ENCODE measurements around the gene ANKRD42. TPM values are rescaled to one million over a fixed set of nuclear protein-coding genes. Genes with fewer than 3 reads are reported as not detected.
"Not testable (repeated sequence)": the region's sequence is repeated elsewhere in the genome, so short reads cannot be mapped to it uniquely, and the experiment has no call there.

The ANKRD42 gene
- total RNA-seq, 1 donor from 2014 or later, result 9.2 TPM

DNA sequence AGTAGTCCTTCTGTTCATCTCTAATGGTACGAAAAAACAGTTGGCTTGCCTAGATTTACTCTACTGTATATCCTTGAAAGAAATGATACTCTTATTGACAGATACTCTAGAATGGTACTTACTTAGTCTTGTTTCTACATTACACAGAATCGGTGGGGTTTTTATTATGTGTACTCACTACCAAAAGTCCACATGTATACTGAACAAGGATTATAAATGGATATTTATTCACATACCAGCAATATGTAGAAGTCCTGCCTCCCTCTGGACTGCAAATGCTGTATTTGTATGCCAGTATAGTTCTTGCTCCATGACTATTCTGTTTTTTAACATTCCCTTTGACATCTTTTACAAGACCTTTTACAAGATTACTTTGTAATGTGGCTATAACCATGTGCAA is 22.6 kb upstream of the ANKRD42 start:
- DNase-seq (ENCODE audit: low spot score), result no peak

DNA sequence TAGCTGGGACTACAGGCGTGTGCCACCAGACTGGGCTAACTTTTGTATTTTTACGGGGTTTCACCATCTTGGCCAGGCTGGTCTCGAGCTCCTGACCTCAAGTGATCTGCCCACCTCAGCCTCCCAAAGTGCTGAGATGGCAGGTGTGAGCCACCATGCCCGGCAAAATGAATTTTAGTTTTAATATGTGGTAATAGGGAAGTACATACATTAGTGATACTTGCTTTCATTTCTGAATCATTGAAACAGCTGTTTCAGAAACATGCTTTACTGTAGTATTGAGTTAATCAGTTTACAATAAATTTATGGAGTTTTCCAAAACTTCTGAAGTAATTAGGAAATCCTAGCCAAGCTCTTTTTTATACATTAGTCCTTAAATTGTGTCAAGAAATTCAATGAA is 21.0 kb upstream of the ANKRD42 start:
- no peak for DNase-seq (ENCODE audit: low spot score)

DNA sequence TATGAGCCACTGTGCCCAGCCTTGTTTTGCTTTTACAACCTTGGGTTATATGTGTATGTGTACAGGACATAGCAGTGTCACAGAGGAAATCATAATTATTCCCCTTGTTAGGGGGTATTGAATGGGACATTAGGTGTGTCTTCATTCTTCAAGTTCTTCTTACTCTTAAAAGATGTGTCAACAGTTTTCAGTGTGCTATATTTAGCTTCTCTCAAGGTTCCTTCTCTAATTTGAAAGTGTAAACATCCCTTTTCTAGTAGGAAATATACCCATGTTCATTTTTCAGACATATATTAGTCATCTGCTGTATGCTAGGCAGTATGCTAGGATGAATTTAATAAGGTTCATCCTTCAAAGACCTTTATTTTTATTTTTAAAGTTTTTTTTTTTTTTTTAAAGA is 19.5 kb upstream of the ANKRD42 start:
- no peak for DNase-seq (ENCODE audit: low spot score)

DNA sequence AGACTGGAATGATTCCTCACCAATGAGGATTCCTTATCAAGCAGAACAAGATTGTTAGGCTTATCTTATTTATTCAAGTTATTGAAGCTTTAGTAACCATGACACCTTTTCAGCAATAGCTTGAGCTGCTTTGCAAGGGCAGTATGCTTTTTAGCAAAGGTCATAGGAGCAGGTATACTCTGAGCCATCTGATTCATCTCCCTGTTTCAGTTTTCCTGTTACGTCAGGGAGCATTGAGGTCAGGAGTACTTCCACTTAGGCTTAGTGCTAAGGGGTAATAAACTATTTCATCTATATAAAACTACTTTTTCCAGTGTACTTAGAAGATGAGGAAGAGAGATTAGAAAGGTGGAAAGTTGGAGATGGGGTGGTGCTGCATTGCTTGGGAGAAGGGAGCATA is 17.7 kb upstream of the ANKRD42 start:
- DNase-seq (ENCODE audit: low spot score), result no peak

DNA sequence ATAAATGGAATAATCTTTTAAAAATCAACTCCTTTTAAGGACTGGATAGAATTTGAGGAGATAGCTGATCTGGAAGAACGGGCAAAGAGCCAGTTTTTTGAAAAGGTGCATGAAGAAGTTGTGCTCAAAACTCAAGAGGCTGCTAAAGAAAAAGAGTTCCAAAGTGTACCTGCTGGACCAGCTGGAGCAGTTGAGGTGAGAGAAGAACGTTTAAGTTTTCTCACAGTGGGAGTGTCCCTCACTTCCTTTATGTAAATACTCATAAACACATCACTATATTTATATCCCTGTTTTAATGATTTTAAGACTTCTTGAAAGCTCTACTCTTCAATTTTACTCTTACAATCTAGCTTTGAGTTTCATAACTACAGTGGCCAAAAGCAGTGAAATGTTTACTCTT is 11.7 kb upstream of the ANKRD42 start:
- no peak for DNase-seq (ENCODE audit: low spot score)

DNA sequence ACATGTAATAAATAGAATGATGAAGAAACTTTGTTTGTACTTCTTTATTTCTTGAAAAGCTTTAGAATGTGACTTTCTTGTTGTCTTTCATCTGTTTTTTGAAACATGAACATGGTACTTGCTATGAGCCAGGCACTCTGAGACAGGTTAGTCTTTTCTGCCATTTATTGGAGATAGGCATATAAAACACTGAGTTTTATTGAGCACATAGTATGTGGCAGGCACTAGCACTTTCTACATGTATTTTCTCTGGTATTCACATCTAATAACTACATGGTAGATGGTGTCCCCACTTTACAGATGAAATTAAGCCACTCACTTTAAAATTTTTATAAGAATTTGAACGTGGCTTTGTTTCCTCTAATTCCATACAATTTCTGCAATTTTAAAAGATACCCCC is 7.7 kb upstream of the ANKRD42 start:
- no peak for DNase-seq (ENCODE audit: low spot score)

DNA sequence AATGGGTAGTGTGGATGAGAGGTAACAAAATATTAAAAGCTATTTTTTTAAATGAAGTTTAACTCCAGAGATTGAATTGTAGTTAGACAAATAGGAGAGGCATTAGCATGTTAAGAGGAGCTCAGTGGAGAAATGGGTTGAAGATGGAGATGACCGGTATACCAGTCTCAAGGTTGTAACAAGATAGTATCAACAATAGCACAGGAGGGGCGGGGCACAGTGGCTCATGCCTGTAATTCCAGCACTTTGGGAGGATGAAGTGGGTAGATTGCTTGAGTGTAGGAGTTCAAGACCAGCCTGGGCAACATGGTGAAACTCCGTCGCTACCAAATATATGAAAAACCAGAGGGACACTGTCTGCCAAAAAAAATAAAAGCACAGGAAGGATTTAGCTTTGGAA is 6.0 kb upstream of the ANKRD42 start:
- DNase-seq (ENCODE audit: low spot score), result no peak

DNA sequence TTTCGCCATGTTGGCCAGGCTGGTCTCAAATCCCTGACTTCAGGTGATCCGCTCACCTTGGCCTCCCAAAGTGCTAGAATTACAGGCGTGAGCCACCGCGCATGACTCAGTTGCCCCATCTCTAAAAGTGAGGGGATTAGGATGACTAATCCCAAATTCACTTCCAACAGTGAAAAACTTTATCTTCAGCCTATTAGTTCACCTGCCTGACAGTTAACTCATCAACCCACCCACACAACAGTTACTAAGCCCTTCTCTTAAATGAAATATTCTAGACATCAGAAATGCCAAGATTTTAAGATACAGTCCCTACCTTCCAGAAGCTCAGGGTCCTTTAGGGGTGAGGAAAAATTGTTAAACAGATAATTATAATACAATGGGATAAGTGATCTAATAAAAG is 2.0 kb upstream of the ANKRD42 start:
- DNase-seq (ENCODE audit: low spot score), result no peak

DNA sequence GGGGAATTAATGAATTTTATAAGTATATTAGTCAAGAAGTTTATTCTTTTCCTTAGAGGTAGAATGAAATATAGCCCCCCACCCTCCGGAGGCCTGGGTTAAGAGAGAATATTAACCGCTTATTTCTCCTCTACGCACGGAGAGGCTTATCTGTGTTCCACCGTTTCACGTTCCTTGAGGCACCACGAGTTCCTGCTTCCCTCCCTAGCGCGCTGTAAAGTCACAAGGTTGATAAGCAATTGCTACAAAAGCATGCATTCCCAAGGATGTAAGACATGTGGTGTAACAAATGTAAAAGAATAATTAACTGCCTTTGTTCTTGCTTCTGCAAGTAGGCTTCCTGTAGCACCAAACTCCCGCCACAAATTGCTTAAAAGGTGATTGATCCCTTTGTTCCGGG is 1.5 kb upstream of the ANKRD42 start:
- no peak for DNase-seq (ENCODE audit: low spot score)

DNA sequence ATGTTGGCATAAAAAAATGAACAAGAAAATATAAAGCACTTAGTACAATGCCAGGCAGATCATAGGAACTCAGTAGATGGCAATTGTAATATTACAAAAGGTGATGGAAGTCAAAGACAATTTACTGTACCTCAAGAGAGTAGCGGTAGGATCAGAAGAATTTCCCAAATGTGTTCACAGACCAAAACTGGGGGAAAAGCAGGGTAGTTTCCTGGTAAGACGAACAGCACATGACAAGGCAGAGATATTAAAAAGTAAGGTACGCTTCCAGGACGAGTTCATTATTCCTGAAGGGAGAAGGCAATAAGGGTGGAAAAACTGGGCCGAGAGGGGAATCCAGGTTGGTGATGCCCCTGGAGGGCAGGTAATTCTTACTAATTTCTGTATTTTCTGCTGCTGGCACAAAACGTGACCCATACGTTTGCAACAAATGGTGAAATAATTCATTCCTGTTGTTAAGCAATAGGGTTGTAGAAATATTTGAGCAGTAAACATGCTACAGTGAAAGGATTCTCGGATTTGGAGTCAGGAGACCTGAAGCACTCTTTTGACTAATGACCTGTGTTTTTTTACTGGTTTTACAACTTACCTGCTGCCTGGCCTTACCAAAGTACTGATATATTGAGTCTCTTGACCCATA is 786 bp upstream of the ANKRD42 start:
- DNase-seq (ENCODE audit: low spot score), result no peak

DNA sequence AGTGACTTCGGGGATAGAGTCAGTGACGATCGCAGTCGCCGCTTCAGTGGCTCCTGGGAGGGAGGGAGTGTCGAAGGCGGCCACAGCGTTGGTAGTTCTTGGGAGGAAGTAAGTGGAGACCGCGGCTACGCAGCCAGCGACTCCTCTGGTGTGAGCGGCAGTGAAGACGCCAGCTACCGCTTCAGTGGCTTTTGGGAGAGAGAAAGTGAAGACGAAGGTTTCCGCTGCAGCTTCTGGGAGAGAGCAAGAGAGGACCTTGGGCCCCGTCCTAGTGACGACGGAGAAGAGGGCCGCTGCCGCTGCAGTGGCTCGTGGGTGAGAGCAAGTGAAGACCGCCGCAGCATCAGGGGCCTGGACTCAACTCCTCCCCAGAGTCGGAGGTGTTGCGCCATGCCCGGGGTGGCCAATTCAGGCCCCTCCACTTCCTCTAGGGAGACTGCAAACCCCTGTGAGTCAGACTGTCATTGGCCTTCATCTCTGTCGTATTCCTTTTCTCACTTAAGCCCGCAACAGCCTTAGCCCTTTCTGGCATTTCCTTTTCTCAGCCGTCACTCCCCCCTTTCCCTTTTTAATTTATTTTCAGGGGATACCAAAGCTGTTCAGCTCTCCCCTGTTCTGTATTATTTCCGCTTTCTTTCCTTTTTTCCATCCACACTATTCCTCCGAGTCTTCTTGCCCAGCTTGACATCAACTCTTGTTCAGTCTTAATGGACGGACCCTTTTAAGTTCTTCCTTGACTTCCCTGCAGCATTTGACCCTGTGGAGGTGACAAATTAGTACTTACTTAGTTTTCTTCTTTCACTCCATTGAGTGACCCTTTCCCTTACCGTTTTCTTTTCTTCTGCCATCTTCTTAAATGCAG is 1.0 kb downstream of the ANKRD42 start:
- DNase-seq (ENCODE audit: low spot score), result peak; percentile 92

DNA sequence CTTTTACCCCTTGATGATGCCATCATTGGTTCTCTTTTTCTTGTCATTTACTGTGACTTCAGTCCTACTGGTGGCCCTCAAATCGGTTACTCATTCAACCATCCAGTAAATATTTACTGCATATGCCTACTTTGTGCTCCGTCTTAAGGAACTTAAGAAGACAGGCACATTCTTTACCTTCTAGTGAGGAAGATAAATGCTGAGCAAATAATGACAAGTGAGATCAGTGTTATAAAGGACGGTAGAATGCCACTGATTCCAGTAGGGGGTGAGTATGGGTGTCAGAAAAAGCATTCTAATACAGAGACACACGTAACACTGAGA is 1.6 kb downstream of the ANKRD42 start:
- no peak for DNase-seq (ENCODE audit: low spot score)

DNA sequence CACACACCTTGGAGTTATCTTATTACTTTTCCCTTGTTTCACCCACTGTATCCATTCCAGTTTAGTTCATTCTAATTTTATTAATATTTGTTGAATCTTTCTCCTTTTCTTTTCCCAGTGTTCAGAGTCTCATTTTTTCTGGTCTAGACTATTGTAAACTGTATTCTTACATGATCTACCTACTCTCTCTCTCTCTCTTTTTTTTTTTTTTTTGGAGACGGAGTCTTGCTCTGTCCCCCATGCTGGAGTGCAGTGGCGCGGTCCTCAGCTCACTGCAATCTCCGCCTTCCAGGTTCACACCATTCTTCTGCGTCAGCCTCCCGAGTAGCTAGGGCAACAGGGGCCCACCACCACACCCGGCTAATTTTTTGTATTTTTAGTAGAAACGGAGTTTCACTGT is 2.1 kb downstream of the ANKRD42 start:
- no peak for DNase-seq (ENCODE audit: low spot score)

DNA sequence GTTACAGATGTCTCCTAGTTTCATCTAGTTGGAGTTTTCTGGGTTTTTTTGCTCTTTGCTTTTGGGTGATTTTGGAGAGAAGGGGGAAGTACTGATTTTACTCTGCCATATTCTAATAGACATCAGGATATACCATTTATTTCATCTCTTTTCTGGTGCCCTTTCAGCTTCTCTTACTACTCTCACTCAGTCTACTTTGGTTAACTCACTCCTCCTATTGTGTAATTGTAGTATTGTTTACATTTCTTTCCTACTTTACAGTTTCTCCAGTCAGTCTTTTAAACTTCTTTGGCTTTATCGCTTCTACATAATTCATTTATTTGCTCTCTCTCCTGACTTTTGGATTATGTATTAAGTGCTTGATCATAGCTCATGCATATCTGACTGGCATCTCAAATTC is 6.5 kb downstream of the ANKRD42 start:
- DNase-seq (ENCODE audit: low spot score), result no peak

DNA sequence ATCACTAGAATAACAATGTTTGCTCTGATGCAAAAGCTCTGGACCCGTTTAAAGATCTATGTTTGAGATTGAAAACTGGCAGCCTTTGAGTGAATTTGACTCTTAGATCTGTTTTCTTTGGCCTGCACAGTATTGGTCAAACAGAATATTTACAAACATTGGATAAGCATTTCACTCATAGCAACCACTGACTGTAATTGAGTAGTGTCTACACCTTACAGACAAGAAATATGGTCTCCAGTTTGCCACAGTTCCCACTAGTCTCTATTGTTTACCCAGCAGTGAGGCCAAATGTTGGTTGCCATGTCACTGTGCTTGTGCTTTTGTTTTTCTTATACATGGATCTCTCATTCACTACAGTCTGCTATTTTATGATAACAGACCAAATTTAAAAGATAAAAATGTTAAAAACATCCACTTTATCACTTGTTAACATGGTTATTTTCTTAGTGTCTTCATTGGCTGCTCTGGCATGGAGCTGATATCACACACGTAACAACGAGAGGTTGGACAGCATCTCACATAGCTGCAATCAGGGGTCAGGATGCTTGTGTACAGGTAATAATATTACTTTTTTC is 12.2 kb downstream of the ANKRD42 start:
- DNase-seq (ENCODE audit: low spot score), result no peak

DNA sequence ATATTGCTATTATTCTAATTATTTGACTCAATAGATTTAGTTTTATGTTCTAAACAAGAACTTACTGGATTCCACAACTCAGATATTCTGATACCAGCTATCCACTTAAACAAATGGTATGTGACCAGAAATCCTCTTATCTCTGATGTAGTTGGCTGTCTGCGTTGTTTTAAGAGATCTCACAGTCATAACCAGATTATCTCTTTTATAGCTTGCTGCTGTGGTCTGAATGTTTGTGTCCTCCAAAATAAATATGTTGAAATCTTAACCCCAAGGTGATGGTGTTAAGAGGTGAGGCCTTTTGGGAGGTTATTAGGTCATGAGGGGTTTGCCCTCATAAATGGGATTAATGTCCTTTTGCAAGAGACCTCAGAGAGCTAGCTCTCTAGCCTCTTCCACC is 12.7 kb downstream of the ANKRD42 start:
- DNase-seq (ENCODE audit: low spot score), result no peak

DNA sequence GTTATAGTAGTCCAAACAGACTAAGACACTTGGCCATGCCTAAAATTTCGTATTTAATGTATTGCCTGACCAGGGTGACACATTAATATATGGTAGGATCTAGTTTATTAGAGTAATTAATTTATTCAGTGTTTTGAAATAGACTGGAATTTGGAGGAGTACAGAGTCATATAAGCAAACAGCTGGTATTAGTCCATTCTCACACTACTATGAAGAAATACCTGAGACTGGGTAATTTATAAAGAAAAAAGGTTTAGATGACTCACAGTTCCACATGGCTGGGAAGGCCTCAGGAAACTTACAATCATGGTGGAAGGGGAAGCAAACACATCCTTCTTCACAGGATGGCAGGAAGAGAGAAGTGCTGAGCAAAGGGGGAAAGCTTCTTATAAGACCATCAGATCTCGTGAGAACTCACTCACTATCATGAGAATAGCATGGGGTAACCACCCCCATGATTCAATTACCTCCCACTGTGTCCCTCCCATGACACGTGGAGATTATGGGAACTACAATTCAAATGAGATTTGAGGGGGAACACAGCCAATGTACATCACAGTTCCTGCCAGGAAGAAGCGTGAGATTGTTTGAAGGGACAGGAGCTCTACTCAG is 13.4 kb downstream of the ANKRD42 start:
- DNase-seq (ENCODE audit: low spot score), result not testable (repeated sequence)

DNA sequence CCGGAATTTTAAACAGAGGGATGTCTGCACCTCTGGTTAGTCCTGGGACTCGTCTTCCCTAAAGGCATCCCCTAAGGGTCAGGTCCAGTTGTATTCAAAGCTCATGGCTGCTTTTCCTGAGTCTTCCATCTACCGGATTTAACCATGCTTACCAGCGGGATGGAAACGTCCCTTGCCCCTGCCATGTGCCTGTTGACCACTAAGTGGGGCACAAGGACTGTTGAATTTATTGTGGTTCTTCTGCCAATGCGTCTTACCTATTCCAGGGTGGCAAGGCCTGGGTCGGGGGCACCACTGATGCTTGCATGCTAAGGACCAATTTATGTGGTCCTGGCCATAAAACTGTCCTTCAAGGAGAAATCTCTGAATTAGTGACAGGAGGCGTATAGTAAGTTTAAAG is 25.6 kb downstream of the ANKRD42 start:
- DNase-seq (ENCODE audit: low spot score), result no peak

DNA sequence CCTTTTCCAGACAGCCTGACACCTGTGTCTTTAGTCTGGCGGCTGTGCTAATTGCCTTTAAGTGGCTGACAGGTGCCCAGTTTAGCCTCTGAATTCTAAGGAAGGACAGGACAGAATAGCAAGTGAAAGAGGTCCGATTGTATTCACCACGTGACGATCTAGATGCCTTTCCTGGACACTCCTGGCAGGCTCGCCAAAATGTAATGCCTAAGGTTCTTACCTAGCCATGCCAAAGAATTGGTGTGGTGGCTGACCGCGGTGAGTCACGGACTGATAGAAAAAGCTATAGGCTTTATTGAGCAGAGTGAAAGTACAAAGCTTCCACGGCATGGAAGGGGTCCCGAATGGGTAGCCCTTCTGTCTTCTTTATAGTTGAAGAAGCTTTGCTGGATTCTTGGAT is 26.7 kb downstream of the ANKRD42 start:
- DNase-seq (ENCODE audit: low spot score), result no peak

DNA sequence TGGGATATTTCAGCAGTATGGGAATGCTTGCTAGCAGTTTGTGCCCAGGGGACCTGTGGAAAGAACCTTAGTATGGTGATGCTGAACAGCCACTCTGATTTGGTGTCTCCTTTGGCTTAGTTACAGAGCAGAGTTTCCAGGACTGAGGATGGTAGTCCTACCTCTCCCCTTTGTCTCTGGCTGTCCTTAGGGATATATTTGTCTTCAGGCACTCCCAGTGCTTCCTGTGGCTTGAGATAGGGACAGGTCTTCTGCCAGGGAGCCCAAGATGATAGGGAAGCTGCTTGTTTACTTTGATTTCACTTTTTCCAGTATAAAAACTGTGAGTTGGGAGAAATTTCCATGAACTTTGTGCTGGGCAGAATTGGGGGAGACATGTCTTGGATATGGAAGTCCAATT is 28.2 kb downstream of the ANKRD42 start:
- no peak for DNase-seq (ENCODE audit: low spot score)

DNA sequence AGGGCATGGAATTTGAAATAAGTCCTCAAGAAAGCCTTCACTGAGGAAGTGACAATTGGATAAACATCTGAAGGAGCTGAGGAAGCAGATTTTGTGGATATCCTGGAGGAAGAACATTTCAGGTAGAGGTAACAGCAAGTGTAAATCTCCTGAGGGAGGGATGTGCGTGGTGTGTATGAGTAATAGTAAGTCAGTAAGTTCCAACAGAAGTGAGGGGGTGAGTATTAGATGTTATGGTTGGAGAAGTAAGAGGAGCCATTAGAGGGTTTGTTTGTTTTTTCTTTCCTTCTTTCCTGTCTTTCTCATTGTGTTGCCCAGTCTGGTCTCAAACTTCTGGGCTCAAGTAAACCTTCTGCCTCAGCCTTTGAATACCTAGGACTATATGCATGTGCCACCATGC is 29.0 kb downstream of the ANKRD42 start:
- no peak for DNase-seq (ENCODE audit: low spot score)

DNA sequence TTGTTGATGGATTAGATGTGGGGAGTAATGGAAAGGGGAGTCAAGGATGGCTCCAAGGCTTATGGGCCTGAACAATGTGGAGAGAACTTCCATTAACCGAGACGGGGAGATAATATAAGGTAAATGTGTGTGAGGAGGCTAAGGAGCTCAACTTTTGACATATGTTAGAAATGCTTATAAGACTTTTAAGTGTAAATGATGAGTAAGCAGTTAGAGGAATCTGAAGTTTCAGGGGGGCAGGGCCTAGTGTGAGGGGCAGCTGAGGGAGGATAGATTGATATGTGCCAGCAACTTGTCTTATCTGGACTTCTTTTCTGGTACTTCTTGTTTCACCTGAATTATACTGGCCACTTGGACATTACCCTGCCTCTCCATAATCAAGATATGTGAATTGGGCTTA is 29.9 kb downstream of the ANKRD42 start:
- DNase-seq (ENCODE audit: low spot score), result no peak

All from mesenteric fat pad (tissue), 1 donor.